CD14-positive monocyte (primary cell): ENCODE data around the gene PECR. TPM values are rescaled to one million over a fixed set of nuclear protein-coding genes. Genes with fewer than 3 reads are reported as not detected.

Experiments
- DNase-seq, 3 donors: peaks; one replicate each; pipeline ENCODE4 v3.0.0-alpha.2; 2011 to 2022
- H2AFZ ChIP-seq: 2 replicates; pipeline ENCODE4 v1.6.0; 2012; ENCODE audit warnings: mild to moderate bottlenecking, low read depth, low read length, inconsistent platforms; ENCODE audit not compliant: insufficient read depth, poor library complexity, severe bottlenecking
- H3K27ac ChIP-seq, 2 donors: 1 replicate in 1 of 2; 2 replicates in 1 of 2; pipeline ENCODE4 v1.5.1; 2012 to 2013; ENCODE audit warnings: low read length in 2 of 2, control low read depth in 1 of 2, inconsistent platforms in 1 of 2, low read depth in 1 of 2, mild to moderate bottlenecking in 1 of 2
- H3K27me3 ChIP-seq, 2 donors: one replicate each; pipeline versions ENCODE4 v1.6.0 to v1.6.1; 2011 to 2013; ENCODE audit warnings: low read length in 2 of 2; ENCODE audit not compliant: control insufficient read depth in 2 of 2, insufficient read depth in 2 of 2
- H3K36me3 ChIP-seq, 2 donors: replicated peaks in 1 of 2; 1 replicate in 1 of 2; 2 replicates in 1 of 2; pipeline versions ENCODE4 v1.5.1 to v1.6.1; 2012 to 2013; ENCODE audit warnings: low read length in 2 of 2, control low read depth in 1 of 2, inconsistent platforms in 1 of 2, mild to moderate bottlenecking in 1 of 2; ENCODE audit not compliant: insufficient read depth in 2 of 2, control insufficient read depth in 1 of 2
- H3K4me1 ChIP-seq, 2 donors: 1 replicate in 1 of 2; 2 replicates in 1 of 2; pipeline versions ENCODE4 v1.5.1 to v1.6.1; 2012 to 2013; ENCODE audit warnings: low read length in 2 of 2, control low read depth in 1 of 2, inconsistent platforms in 1 of 2, mild to moderate bottlenecking in 1 of 2, moderate library complexity in 1 of 2; ENCODE audit not compliant: insufficient read depth in 2 of 2, control insufficient read depth in 1 of 2
- H3K4me2 ChIP-seq: replicated peaks from 2 replicates; pipeline ENCODE3; 2012; ENCODE audit warnings: low read length, moderate library complexity, mild to moderate bottlenecking; ENCODE audit not compliant: poor library complexity, severe bottlenecking; ENCODE audit errors: extremely low read depth
- H3K4me3 ChIP-seq, 3 experiments: fragments of 200-600 bp in 1 of 3; sonication (generic) in 1 of 3; replicated peaks in 1 of 3; 1 replicate in 2 of 3; 2 replicates in 1 of 3; pipeline ENCODE4 v1.5.1; 2011 to 2013; ENCODE audit warnings: low read length in 3 of 3, mild to moderate bottlenecking in 3 of 3, control low read depth in 2 of 3, low read depth in 2 of 3, inconsistent platforms in 1 of 3, moderate library complexity in 1 of 3
- H3K79me2 ChIP-seq: 2 replicates; pipeline ENCODE4 v1.6.0; 2012; ENCODE audit warnings: mild to moderate bottlenecking, control low read depth, inconsistent platforms, low read length, moderate library complexity; ENCODE audit not compliant: insufficient read depth
- H3K9ac ChIP-seq: 2 replicates; pipeline ENCODE4 v1.6.0; 2017; ENCODE audit warnings: low read length, mild to moderate bottlenecking; ENCODE audit not compliant: insufficient read depth, poor library complexity, severe bottlenecking
- H3K9me3 ChIP-seq, 2 donors: replicated peaks in 1 of 2; 1 replicate in 1 of 2; 2 replicates in 1 of 2; pipeline versions ENCODE4 v1.5.1 to v1.6.1; 2012 to 2013; ENCODE audit warnings: low read length in 2 of 2, control low read depth in 1 of 2; ENCODE audit not compliant: control insufficient read depth in 1 of 2, insufficient read depth in 1 of 2
- H4K20me1 ChIP-seq: 2 replicates; pipeline ENCODE4 v1.6.0; 2012; ENCODE audit warnings: mild to moderate bottlenecking, low read length, control low read depth, moderate library complexity; ENCODE audit not compliant: insufficient read depth
- H3K27ac Mint-ChIP-seq, 7 donors: one replicate each; pipeline ENCODE4 v1.8.0; 2020; ENCODE audit warnings: mild to moderate bottlenecking in 7 of 7, mixed read lengths in 7 of 7, moderate library complexity in 6 of 7, inconsistent platforms in 2 of 7
- H3K27me3 Mint-ChIP-seq, 3 donors: one replicate each; pipeline ENCODE4 v1.8.0; 2021 to 2022; ENCODE audit warnings: low read depth in 3 of 3, mild to moderate bottlenecking in 3 of 3, mixed read lengths in 3 of 3, moderate library complexity in 3 of 3, inconsistent platforms in 1 of 3
- H3K36me3 Mint-ChIP-seq, 2 donors: one replicate each; pipeline ENCODE4 v1.8.0; 2020; ENCODE audit warnings: mixed read lengths in 2 of 2, inconsistent platforms in 1 of 2, mild to moderate bottlenecking in 1 of 2
- H3K4me1 Mint-ChIP-seq: one replicate; pipeline ENCODE4 v1.8.0; 2020; ENCODE audit warnings: mild to moderate bottlenecking, mixed read lengths
- H3K4me3 Mint-ChIP-seq, 2 donors: one replicate each; pipeline ENCODE4 v1.8.0; 2020; ENCODE audit warnings: mild to moderate bottlenecking in 2 of 2, mixed read lengths in 2 of 2, moderate library complexity in 1 of 2
- H3K9me3 Mint-ChIP-seq, 7 donors: one replicate each; pipeline ENCODE4 v1.8.0; 2020 to 2022; ENCODE audit warnings: mixed read lengths in 7 of 7, mild to moderate bottlenecking in 6 of 7, moderate library complexity in 6 of 7, inconsistent platforms in 2 of 7
- CTCF ChIP-seq: fragments of 200-600 bp; IDR thresholded peaks from one replicate; pipeline ENCODE4 v1.8.0; 2022; ENCODE audit warnings: antibody characterized with exemption, mild to moderate bottlenecking
- WGBS: methylation state at CpG from one replicate; pipeline ENCODE4 v1.1.5; 2013; ENCODE audit warnings: missing lambda C conversion rate; ENCODE audit not compliant: insufficient coverage; 5-methylcytosine and 5-hydroxymethylcytosine counted together
- intact Hi-C, 2 donors: fragments of 100-400 bp; cut with micrococcal nuclease; formaldehyde crosslinking; loops; one replicate each; pipeline versions ENCODE4 v1.15.0 to v1.15.1; 2023
- polyA plus RNA-seq, 3 donors: library from polyadenylated mRNA; depleted of rRNA in 1 of 3; unstranded in 2 of 3; stranded (reverse) in 1 of 3; fragments of 300-500 nt in 2 of 3; fragments of >200 nt in 1 of 3; fragmentation: Illumina TruSeq in 2 of 3; gene quantifications; 1 replicate in 2 of 3; 2 replicates in 1 of 3; pipeline ENCODE4 v1.2.3, GENCODE V29; 2012 to 2021

PECR gene
- polyA plus RNA-seq, 3 donors, result 7.4 to 16.9 (median 12.3) TPM

- peaks cover 14 to 17% of the 10 kb centered on the region in 2 donors for H3K36me3 Mint-ChIP-seq
- no peak overlapping the region for H2AFZ ChIP-seq
- intact Hi-C loops, result no loop called here
- peaks cover 52% of the 10 kb centered on the region for H3K4me1 Mint-ChIP-seq
- peaks cover 0 to 4% (median 2%) of the 10 kb centered on the region in 3 donors for H3K27me3 Mint-ChIP-seq
- DNase-seq, result no peak
- peaks cover 0 to 8% of the 10 kb centered on the region in 2 donors for H3K36me3 ChIP-seq
- no peaks in the 10 kb centered on the region for H3K9me3 Mint-ChIP-seq
- no peak for TF ChIP-seq CTCF
- peak overlapping the region in 1 of 2 donors; percentile 36 for H3K27ac ChIP-seq
- H3K9ac ChIP-seq, result peak overlapping the region; percentile 4
- H3K79me2 ChIP-seq, result peaks cover 37% of the 10 kb centered on the region
- WGBS, result no CpG with 5 or more reads among the region's 1 CpG
- no peaks in the 10 kb centered on the region for H3K27me3 ChIP-seq
- H4K20me1 ChIP-seq, result no peaks in the 10 kb centered on the region
- H3K4me3 Mint-ChIP-seq, result no peak overlapping the region
- peaks cover 40 to 53% of the 10 kb centered on the region in 2 donors for H3K4me1 ChIP-seq
- H3K9me3 ChIP-seq, result no peaks in the 10 kb centered on the region
- no peak overlapping the region for H3K4me3 ChIP-seq
- H3K27ac Mint-ChIP-seq, result peak overlapping the region in 2 of 7 donors; percentile 2 to 42
- peak overlapping the region; percentile 29 for H3K4me2 ChIP-seq
These were observed 2.8 kb downstream of the PECR start for GRCh38 chr2:216078776-216079175.

- H3K27ac Mint-ChIP-seq, result peak overlapping the region in 1 of 7 donors; percentile 59
- Histone ChIP-seq H4K20me1 (no peaks in the 10 kb centered on the region), H3K36me3 (peaks cover 0 to 10% of the 10 kb centered on the region in 2 donors), H3K4me2 (no peak overlapping the region), H3K27ac (no peak overlapping the region), H3K4me1 (peaks cover 17 to 25% of the 10 kb centered on the region in 2 donors), H2AFZ (no peak overlapping the region), H3K9ac (no peak overlapping the region), H3K9me3 (no peaks in the 10 kb centered on the region), H3K79me2 (peaks cover 17% of the 10 kb centered on the region), H3K27me3 (no peaks in the 10 kb centered on the region), H3K4me3 (no peak overlapping the region)
- peaks cover 0 to 5% (median 0%) of the 10 kb centered on the region in 3 donors for H3K27me3 Mint-ChIP-seq
- H3K9me3 Mint-ChIP-seq, result no peaks in the 10 kb centered on the region
- no peak for DNase-seq
- peaks cover 25 to 30% of the 10 kb centered on the region in 2 donors for H3K36me3 Mint-ChIP-seq
- intact Hi-C loops, result no loop called here
- H3K4me1 Mint-ChIP-seq, result peaks cover 30% of the 10 kb centered on the region
- no peak overlapping the region for H3K4me3 Mint-ChIP-seq
- WGBS, result 94% methylated on average over 3 of the region's 6 CpGs
- TF ChIP-seq CTCF, result no peak
These were observed 5.8 kb downstream of the PECR start for GRCh38 chr2:216075510-216076485.
